Heart left ventricle (tissue), 16 donors: Measurements from ENCODE around the gene SPECC1. TPM values are rescaled to one million over a fixed set of nuclear protein-coding genes. Genes with fewer than 3 reads are reported as not detected.

Experiments used
- ATAC-seq, 4 donors: fragments of 200-7000 bp; cut with Tn5 transposase; one replicate each; pipeline ENCODE4 v1.9.1; 2020 to 2022; ENCODE audit warnings: moderate library complexity in 4 of 4, mild to moderate bottlenecking in 3 of 4, moderate number of reproducible peaks in 1 of 4
- DNase-seq, 5 donors: peaks; one replicate each; pipeline ENCODE4 v3.0.0-alpha.2; 2020
- H3K27ac ChIP-seq, 12 donors: fragments of 200-600 bp; sonication (generic) in 4 of 12; one replicate each; pipeline versions ENCODE4 v1.5.0 to v1.8.0; 2016 to 2022; ENCODE audit warnings: mild to moderate bottlenecking in 2 of 12
- H3K27me3 ChIP-seq, 9 donors: fragments of 200-600 bp; sonication (generic) in 2 of 9; one replicate each; pipeline versions ENCODE4 v1.5.1 to v1.8.0; 2016 to 2022; ENCODE audit warnings: mild to moderate bottlenecking in 3 of 9
- H3K36me3 ChIP-seq, 9 donors: fragments of 200-600 bp; sonication (generic) in 2 of 9; one replicate each; pipeline versions ENCODE4 v1.5.0 to v1.8.0; 2018 to 2022; ENCODE audit warnings: mild to moderate bottlenecking in 2 of 9
- H3K4me1 ChIP-seq, 12 donors: fragments of 200-600 bp; sonication (generic) in 4 of 12; one replicate each; pipeline versions ENCODE4 v1.5.0 to v1.8.0; 2016 to 2022; ENCODE audit warnings: mild to moderate bottlenecking in 3 of 12
- H3K4me3 ChIP-seq, 12 donors: fragments of 200-600 bp; sonication (generic) in 4 of 12; one replicate each; pipeline versions ENCODE4 v1.5.0 to v1.8.0; 2017 to 2022; ENCODE audit warnings: mild to moderate bottlenecking in 9 of 12, moderate library complexity in 4 of 12
- H3K9me3 ChIP-seq, 12 donors: fragments of 200-600 bp; sonication (generic) in 4 of 12; one replicate each; pipeline versions ENCODE4 v1.5.0 to v1.8.0; 2016 to 2022; ENCODE audit warnings: mild to moderate bottlenecking in 1 of 12
- CTCF ChIP-seq, 12 donors: fragments of 200-600 bp; sonication (generic) in 4 of 12; IDR thresholded peaks; one replicate each; pipeline versions ENCODE4 v1.5.0 to v1.8.0; 2018 to 2022; ENCODE audit warnings: antibody characterized with exemption in 12 of 12, mild to moderate bottlenecking in 5 of 12
- POLR2A ChIP-seq, 2 donors: fragments of 450-650 bp; IDR thresholded peaks; one replicate each; pipeline ENCODE4 v1.6.1; 2017; ENCODE audit warnings: antibody characterized with exemption in 2 of 2, mild to moderate bottlenecking in 2 of 2, moderate library complexity in 2 of 2
- WGBS, 4 donors: extraction: QIAGEN DNeasy Blood & Tissue Kit in 2 of 4; methylation state at CpG; one replicate each; pipeline versions ENCODE4 v1.1.5 to v1.1.7; 2013 to 2018; 5-methylcytosine and 5-hydroxymethylcytosine counted together
- intact Hi-C, 10 donors: fragments of 100-400 bp; cut with DNase I; formaldehyde crosslinking; loops; one replicate each; pipeline versions ENCODE4 v1.11.1 to v1.14.2; 2022
- polyA plus RNA-seq, 2 donors: library from polyadenylated mRNA; stranded (reverse); fragments of 200-250 nt; gene quantifications; one replicate each; pipeline ENCODE4 v1.2.3, GENCODE V29; 2013
- total RNA-seq, 9 donors: library from RNA; depleted of rRNA in 2 of 9; stranded (reverse); fragments of >200 nt in 2 of 9; fragmentation: NEBNext Ultra II Directional in 3 of 9; extraction: Animal tissue kit (Norgen Biotek cat#: 25700) in 3 of 9; gene quantifications; one replicate each; pipeline versions ENCODE4 v1.1.0 to v1.2.4, GENCODE V29; 2016 to 2023
- donor health status: ischemic (EF 13 %, LVEDD 7.1; RV severe dilation, severe dysfunction).
- donor health status: healthy with polysubstance abuse.
- donor health status: DM: no; HTN: yes; CAD: no.
- donor health status: DM: no; HTN: no; CAD: no.
- donor health status: ischemic (EF 25% LVEDD 6.9; RV normal size, moderate dysfunction).
- donor health status: ischemic (EF 25% LVEDD 5.7; RV mildly dilated, moderate dysfunction).
- donor health status: healthy.
- donor health status: DM: yes; HTN: yes; CAD: no.
- donor health status: ischemic (EF 35%, LVEDD 5.7; RV mildly dilated, moderate dysfunction).
- donor health status: nonischemic (EF 11% LVEDD 7.7; RV severe dilation, severe dysfunction).
- donor health status: DM: yes; HTN: yes; CAD: no.
- donor health status: PGD.
- donor health status: ischemic (EF 29% LVEDD 5.4; RV normal size, mild dysfunction).
- donor health status: nonischemic (EF 23%, LVEDD 6.1; RV moderate dilation, normal function).

The SPECC1 gene
- total and polyA plus RNA-seq, 11 donors = 3.8 to 18.4 (median 10.6) TPM

- Histone ChIP-seq H3K9me3 (no peaks in the 10 kb centered on the region), H3K27me3 (no peaks in the 10 kb centered on the region), H3K36me3 (peaks cover 0 to 19% (median 0%) of the 10 kb centered on the region in 9 donors), H3K4me1 (peaks cover 0 to 16% (median 0%) of the 10 kb centered on the region in 12 donors), H3K27ac (no peak overlapping the region), H3K4me3 (no peak overlapping the region)
- intact Hi-C loops = loop anchor here in 1 of 10 donors (10.0 kb wide), 1 partner anchor 56 kb away; no protein-coding TSS in a partner anchor
- ATAC-seq (no peak), DNase-seq (no peak)
- TF ChIP-seq POLR2A (IDR thresholded peaks at IDR 0.05) = no peak
- no peak for TF ChIP-seq CTCF (IDR thresholded peaks at IDR 0.05)
- WGBS, 4 donors = 72 to 85% (median 77%) methylated on average over 3 of the region's 3 CpGs
These were observed 199.6 kb downstream of the SPECC1 start for GRCh38 chr17:20208717-20209116.

- no peak for TF ChIP-seq POLR2A (IDR thresholded peaks at IDR 0.05)
- TF ChIP-seq CTCF (IDR thresholded peaks at IDR 0.05) = no peak
- Histone ChIP-seq H3K27me3 (no peaks in the 10 kb centered on the region), H3K36me3 (peaks cover 0 to 7% (median 0%) of the 10 kb centered on the region in 9 donors), H3K4me1 (peaks cover 0 to 16% (median 0%) of the 10 kb centered on the region in 12 donors), H3K4me3 (no peak overlapping the region), H3K9me3 (no peaks in the 10 kb centered on the region), H3K27ac (no peak overlapping the region)
- DNase-seq (no peak), ATAC-seq (no peak)
- intact Hi-C loops = no loop called here
- 96 to 100% (median 97%) methylated on average over 3 to 4 of the region's 4 CpGs for WGBS, 4 donors
These were observed 201.0 kb downstream of the SPECC1 start for GRCh38 chr17:20210180-20210579.

GRCh38 chr17:20210614-20211013 lies 201.5 kb downstream of the SPECC1 start:
- intact Hi-C loops = no loop called here
- 91 to 96% (median 95%) methylated on average over 8 of the region's 8 CpGs for WGBS, 4 donors
- DNase-seq = no peak

GRCh38 chr17:20211246-20211645 lies 202.1 kb downstream of the SPECC1 start:
- ATAC-seq = no peak
- peaks cover 0 to 12% (median 0%) of the 10 kb centered on the region in 12 donors for H3K4me1 ChIP-seq
- H3K27me3 ChIP-seq = no peaks in the 10 kb centered on the region
- no peak overlapping the region for H3K4me3 ChIP-seq
- H3K27ac ChIP-seq = no peak overlapping the region
- H3K36me3 ChIP-seq = peaks cover 0 to 6% (median 0%) of the 10 kb centered on the region in 9 donors
- TF ChIP-seq POLR2A (IDR thresholded peaks at IDR 0.05) (no peak), CTCF (IDR thresholded peaks at IDR 0.05) (no peak)
- 77 to 90% (median 78%) methylated on average over 2 to 3 of the region's 3 CpGs for WGBS, 4 donors
- DNase-seq = no peak
- intact Hi-C loops = no loop called here
- no peaks in the 10 kb centered on the region for H3K9me3 ChIP-seq

More at GRCh38 chr17:20210614-20211013, 201.5 kb downstream of the SPECC1 start:
- H3K4me1 ChIP-seq = peaks cover 0 to 16% (median 0%) of the 10 kb centered on the region in 12 donors
- no peak for ATAC-seq
- TF ChIP-seq CTCF (IDR thresholded peaks at IDR 0.05) = no peak
- TF ChIP-seq POLR2A (IDR thresholded peaks at IDR 0.05) = no peak
- no peak overlapping the region for H3K4me3 ChIP-seq
- peaks cover 0 to 6% (median 0%) of the 10 kb centered on the region in 9 donors for H3K36me3 ChIP-seq
- H3K9me3 ChIP-seq = no peaks in the 10 kb centered on the region
- H3K27me3 ChIP-seq = no peaks in the 10 kb centered on the region
- no peak overlapping the region for H3K27ac ChIP-seq
